ENCODE data around the gene SIRT7.
"Not testable (repeated sequence)": the region's sequence is repeated elsewhere in the genome, so short reads cannot be mapped to it uniquely, and the experiment has no call there.

The SIRT7 gene

GRCh38 chr17:81954131-81955057 is 36.4 kb upstream of the SIRT7 start:
- FAIRE-seq: no peak

GRCh38 chr17:81953443-81953842 is 35.5 kb upstream of the SIRT7 start:
- FAIRE-seq: not testable (repeated sequence)

- FAIRE-seq: no peak
Measured at GRCh38 chr17:81952792-81953228, 34.8 kb upstream of the SIRT7 start.

GRCh38 chr17:81951785-81952684 is 34.1 kb upstream of the SIRT7 start:
- FAIRE-seq: no peak

- FAIRE-seq: no peak
Measured at GRCh38 chr17:81950501-81950900, 32.5 kb upstream of the SIRT7 start.

- FAIRE-seq: no peak
Measured at GRCh38 chr17:81948635-81949378, 30.8 kb upstream of the SIRT7 start.

- FAIRE-seq: no peak
Measured at GRCh38 chr17:81947189-81947588, 29.2 kb upstream of the SIRT7 start, which contains the start of gene MYADML2. TSS of gene MYADML2 (minus strand) at chr17:81947233. CDS start at chr17:81941741, 5,492 bp downstream.

- no peak for FAIRE-seq
Measured at GRCh38 chr17:81944858-81945257, 26.9 kb upstream of the SIRT7 start.

GRCh38 chr17:81942167-81942553 is 24.2 kb upstream of the SIRT7 start:
- FAIRE-seq: no peak

- no peak for FAIRE-seq
Measured at GRCh38 chr17:81941484-81942166, 23.6 kb upstream of the SIRT7 start.

- no peak for FAIRE-seq
Measured at GRCh38 chr17:81940538-81941483, 22.8 kb upstream of the SIRT7 start.

- no peak for FAIRE-seq
Measured at GRCh38 chr17:81939881-81940385, 22.0 kb upstream of the SIRT7 start.

- no peak for FAIRE-seq
Measured at GRCh38 chr17:81939218-81939617, 21.2 kb upstream of the SIRT7 start.

- FAIRE-seq: no peak
Measured at GRCh38 chr17:81935709-81936084, 17.7 kb upstream of the SIRT7 start.

- FAIRE-seq: no peak
Measured at GRCh38 chr17:81934850-81935708, 17.1 kb upstream of the SIRT7 start.

GRCh38 chr17:81934098-81934757 is 16.3 kb upstream of the SIRT7 start:
- no peak for FAIRE-seq

GRCh38 chr17:81933178-81933699 is 15.3 kb upstream of the SIRT7 start:
- no peak for FAIRE-seq

- no peak for FAIRE-seq
Measured at GRCh38 chr17:81932333-81932983, 14.5 kb upstream of the SIRT7 start.
